ENCODE data around the gene MSS51.

Gene MSS51

GRCh38 chr10:73433538-73433867, at the start of gene MSS51:
Gene MSS51 (minus strand): TSS chr10:73433561. CDS start chr10:73428284, 5,277 bp downstream.
- no peak for FAIRE-seq

GRCh38 chr10:73480158-73480557, 46.8 kb upstream of the MSS51 start:
- no peak for FAIRE-seq

- FAIRE-seq, result no peak
Measured at GRCh38 chr10:73478636-73479035, 45.3 kb upstream of the MSS51 start.

GRCh38 chr10:73471226-73471625, 37.9 kb upstream of the MSS51 start:
- FAIRE-seq, result no peak

GRCh38 chr10:73469579-73469978, 36.2 kb upstream of the MSS51 start:
- FAIRE-seq, result no peak

- no peak for FAIRE-seq
Measured at GRCh38 chr10:73467206-73467605, 33.8 kb upstream of the MSS51 start.

- FAIRE-seq, result no peak
Measured at GRCh38 chr10:73465978-73466726, 32.8 kb upstream of the MSS51 start.

- no peak for FAIRE-seq
Measured at GRCh38 chr10:73460897-73461296, 27.5 kb upstream of the MSS51 start.

- no peak for FAIRE-seq
Measured at GRCh38 chr10:73459683-73460314, 26.4 kb upstream of the MSS51 start.

GRCh38 chr10:73456187-73456890, 23.0 kb upstream of the MSS51 start:
- no peak for FAIRE-seq

- no peak for FAIRE-seq
Measured at GRCh38 chr10:73449113-73449512, 15.8 kb upstream of the MSS51 start.

GRCh38 chr10:73448384-73448783, 15.0 kb upstream of the MSS51 start:
- no peak for FAIRE-seq

- FAIRE-seq, result no peak
Measured at GRCh38 chr10:73446926-73447325, 13.6 kb upstream of the MSS51 start.

GRCh38 chr10:73444457-73444856, 11.1 kb upstream of the MSS51 start:
- no peak for FAIRE-seq

- no peak for FAIRE-seq
Measured at GRCh38 chr10:73439605-73440312, 6.4 kb upstream of the MSS51 start.

GRCh38 chr10:73439055-73439454, 5.7 kb upstream of the MSS51 start:
- FAIRE-seq, result no peak

- FAIRE-seq, result no peak
Measured at GRCh38 chr10:73432646-73433537, 469 bp downstream of the MSS51 start.

GRCh38 chr10:73426318-73426717, 7.0 kb downstream of the MSS51 start:
- FAIRE-seq, result no peak

- FAIRE-seq, result no peak
Measured at GRCh38 chr10:73424478-73424877, 8.9 kb downstream of the MSS51 start.

- FAIRE-seq, result no peak
Measured at GRCh38 chr10:73423309-73423708, 10.1 kb downstream of the MSS51 start.

GRCh38 chr10:73416571-73416970, 16.8 kb downstream of the MSS51 start:
- no peak for FAIRE-seq

- no peak for FAIRE-seq
Measured at GRCh38 chr10:73414230-73414945, 19.0 kb downstream of the MSS51 start.
